Activated CD8-positive, alpha-beta memory T cell treated with anti-CD3 and anti-CD28 coated beads, Interleukin-2, amount 50 U/mL, for 4 hours (primary cell): ENCODE measurements around the gene EED.
"Not testable (repeated sequence)": the region's sequence is repeated elsewhere in the genome, so short reads cannot be mapped to it uniquely, and the experiment has no call there.

Experiments
- DNase-seq: peaks from one replicate; pipeline ENCODE4 v3.0.0-alpha.2; 2020

Gene EED

GRCh38 chr11:86292912-86293616 is 48.5 kb downstream of the EED start:
- DNase-seq, result no peak

- no peak for DNase-seq
These were observed 49.5 kb downstream of the EED start for GRCh38 chr11:86294026-86294425.

GRCh38 chr11:86301742-86302091 is 57.2 kb downstream of the EED start:
- DNase-seq, result no peak

- peak; percentile 90 for DNase-seq
These were observed 57.7 kb downstream of the EED start, which contains the start of gene HIKESHI for GRCh38 chr11:86302092-86302793. Gene HIKESHI (plus strand): TSS chr11:86302240. CDS start chr11:86302449, 209 bp downstream.

GRCh38 chr11:86303257-86303656 is 58.7 kb downstream of the EED start:
- no peak for DNase-seq

- DNase-seq, result not testable (repeated sequence)
These were observed 64.2 kb downstream of the EED start for GRCh38 chr11:86308710-86309109.

GRCh38 chr11:86313793-86314192 is 69.2 kb downstream of the EED start:
- no peak for DNase-seq

GRCh38 chr11:86314636-86315035 is 70.1 kb downstream of the EED start:
- no peak for DNase-seq
